HG02571 (cell line): ENCODE results near the gene PHACTR1.
"Not testable (repeated sequence)": the region's sequence is repeated elsewhere in the genome, so short reads cannot be mapped to it uniquely, and the experiment has no call there.

Source experiments
- ATAC-seq: cut with Tn5 transposase; IDR thresholded peaks from one replicate; pipeline ENCODE4 v1.9.1; 2021; ENCODE audit warnings: mild to moderate bottlenecking, moderate library complexity; ENCODE audit not compliant: unreplicated experiment

The PHACTR1 gene

GRCh38 chr6:13133894-13134293, 417.3 kb downstream of the PHACTR1 start:
- ATAC-seq: not testable (repeated sequence)

- no peak for ATAC-seq
Observed at GRCh38 chr6:13135152-13135551, 418.6 kb downstream of the PHACTR1 start.

- ATAC-seq: no peak
Observed at GRCh38 chr6:13139119-13139518, 422.6 kb downstream of the PHACTR1 start.

- ATAC-seq: no peak
Observed at GRCh38 chr6:13140980-13141379, 424.4 kb downstream of the PHACTR1 start.

GRCh38 chr6:13141387-13141786, 424.8 kb downstream of the PHACTR1 start:
- ATAC-seq: no peak

- ATAC-seq: no peak
Observed at GRCh38 chr6:13142611-13143010, 426.0 kb downstream of the PHACTR1 start.

GRCh38 chr6:13146442-13146841, 429.9 kb downstream of the PHACTR1 start:
- ATAC-seq: no peak

GRCh38 chr6:13147376-13147775, 430.8 kb downstream of the PHACTR1 start:
- no peak for ATAC-seq

- no peak for ATAC-seq
Observed at GRCh38 chr6:13147782-13148181, 431.2 kb downstream of the PHACTR1 start.

GRCh38 chr6:13152764-13153163, 436.2 kb downstream of the PHACTR1 start:
- ATAC-seq: no peak

GRCh38 chr6:13156381-13156780, 439.8 kb downstream of the PHACTR1 start:
- no peak for ATAC-seq

GRCh38 chr6:13157293-13157692, 440.7 kb downstream of the PHACTR1 start:
- ATAC-seq: no peak

- no peak for ATAC-seq
Observed at GRCh38 chr6:13159300-13159699, 442.7 kb downstream of the PHACTR1 start.

- not testable (repeated sequence) for ATAC-seq
Observed at GRCh38 chr6:13159822-13160221, 443.3 kb downstream of the PHACTR1 start.

- no peak for ATAC-seq
Observed at GRCh38 chr6:13163161-13163944, 446.8 kb downstream of the PHACTR1 start.

- ATAC-seq: no peak
Observed at GRCh38 chr6:13164291-13164690, 447.7 kb downstream of the PHACTR1 start.

- no peak for ATAC-seq
Observed at GRCh38 chr6:13165502-13166172, 449.1 kb downstream of the PHACTR1 start.

GRCh38 chr6:13166269-13166668, 449.7 kb downstream of the PHACTR1 start:
- ATAC-seq: no peak

GRCh38 chr6:13166916-13167315, 450.3 kb downstream of the PHACTR1 start:
- no peak for ATAC-seq

GRCh38 chr6:13172291-13172690, 455.7 kb downstream of the PHACTR1 start:
- no peak for ATAC-seq

- ATAC-seq: no peak
Observed at GRCh38 chr6:13175087-13175486, 458.5 kb downstream of the PHACTR1 start.

- no peak for ATAC-seq
Observed at GRCh38 chr6:13175759-13176158, 459.2 kb downstream of the PHACTR1 start.
